Prostate gland (tissue), 2 donors: Measurements from ENCODE around the gene MEFV. TPM values are rescaled to one million over a fixed set of nuclear protein-coding genes. Genes with fewer than 3 reads are reported as not detected.

Source experiments
- DNase-seq: peaks from one replicate; pipeline ENCODE4 v3.0.0-alpha.2; 2019; ENCODE audit warnings: low spot score
- H3K27ac ChIP-seq, 2 donors: fragments of 200-600 bp; sonication (generic); 2 replicates each; pipeline ENCODE4 v1.5.1; 2017 to 2019
- H3K27me3 ChIP-seq: fragments of 200-600 bp; sonication (generic); replicated peaks from 2 replicates; pipeline ENCODE4 v1.5.1; 2019; ENCODE audit not compliant: insufficient read depth
- H3K36me3 ChIP-seq, 2 donors: fragments of 200-600 bp; sonication (generic); 1 replicate in 1 of 2; 2 replicates in 1 of 2; pipeline versions ENCODE4 v1.5.1 to v1.8.1; 2017 to 2019
- H3K4me1 ChIP-seq: fragments of 200-600 bp; sonication (generic); replicated peaks from 2 replicates; pipeline ENCODE4 v1.5.1; 2019
- H3K4me3 ChIP-seq, 2 donors: fragments of 200-600 bp; sonication (generic); 2 replicates each; pipeline ENCODE4 v1.5.1; 2017 to 2019
- H3K9me3 ChIP-seq: fragments of 200-600 bp; sonication (generic); 2 replicates; pipeline ENCODE4 v1.5.1; 2017
- POLR2A ChIP-seq: fragments of 450-650 bp; IDR thresholded peaks from one replicate; pipeline ENCODE4 v1.6.1; 2016; ENCODE audit warnings: antibody characterized with exemption, mild to moderate bottlenecking
- POLR2AphosphoS5 ChIP-seq: sonication (generic); formaldehyde crosslinking; IDR thresholded peaks from one replicate; pipeline ENCODE4 v1.6.1; 2017; ENCODE audit warnings: antibody characterized with exemption
- WGBS: methylation state at CpG from one replicate; pipeline ENCODE4 v1.1.5; 2018; 5-methylcytosine and 5-hydroxymethylcytosine counted together
- intact Hi-C: fragments of 100-400 bp; cut with DNase I; formaldehyde crosslinking; loops from one replicate; pipeline ENCODE4 v1.14.2; 2022
- total RNA-seq, 2 donors: library from RNA; depleted of rRNA; stranded (reverse); fragments of >200 nt; gene quantifications; one replicate each; pipeline ENCODE4 v1.1.0, GENCODE V29; 2016
- TF ChIP-seq, protein P1 (sequence below), 4 experiments: fragments of 200-600 bp in 2 of 4; fragments of 450-650 bp in 2 of 4; sonication (generic) in 2 of 4; IDR thresholded peaks; 1 replicate in 3 of 4; 2 replicates in 1 of 4; pipeline ENCODE4 v1.5.1; 2016 to 2019; ENCODE audit warnings: antibody characterized with exemption in 4 of 4, mild to moderate bottlenecking in 2 of 4, moderate library complexity in 2 of 4

Gene MEFV
- total RNA-seq, 2 donors from 2014 or later, result 0.77 to 5.9 TPM

- no peak for DNase-seq
- 77% methylated on average over 5 of the region's 5 CpGs for WGBS
- TF ChIP-seq, protein P1, sequence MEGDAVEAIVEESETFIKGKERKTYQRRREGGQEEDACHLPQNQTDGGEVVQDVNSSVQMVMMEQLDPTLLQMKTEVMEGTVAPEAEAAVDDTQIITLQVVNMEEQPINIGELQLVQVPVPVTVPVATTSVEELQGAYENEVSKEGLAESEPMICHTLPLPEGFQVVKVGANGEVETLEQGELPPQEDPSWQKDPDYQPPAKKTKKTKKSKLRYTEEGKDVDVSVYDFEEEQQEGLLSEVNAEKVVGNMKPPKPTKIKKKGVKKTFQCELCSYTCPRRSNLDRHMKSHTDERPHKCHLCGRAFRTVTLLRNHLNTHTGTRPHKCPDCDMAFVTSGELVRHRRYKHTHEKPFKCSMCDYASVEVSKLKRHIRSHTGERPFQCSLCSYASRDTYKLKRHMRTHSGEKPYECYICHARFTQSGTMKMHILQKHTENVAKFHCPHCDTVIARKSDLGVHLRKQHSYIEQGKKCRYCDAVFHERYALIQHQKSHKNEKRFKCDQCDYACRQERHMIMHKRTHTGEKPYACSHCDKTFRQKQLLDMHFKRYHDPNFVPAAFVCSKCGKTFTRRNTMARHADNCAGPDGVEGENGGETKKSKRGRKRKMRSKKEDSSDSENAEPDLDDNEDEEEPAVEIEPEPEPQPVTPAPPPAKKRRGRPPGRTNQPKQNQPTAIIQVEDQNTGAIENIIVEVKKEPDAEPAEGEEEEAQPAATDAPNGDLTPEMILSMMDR (IDR thresholded peaks at IDR 0.05), result no peak
- TF ChIP-seq POLR2A, result no peak
- no peak for TF ChIP-seq POLR2AphosphoS5
- Histone ChIP-seq H3K4me3 (no peak overlapping the region), H3K27ac (no peak overlapping the region), H3K36me3 (no peaks in the 10 kb centered on the region), H3K9me3 (no peaks in the 10 kb centered on the region), H3K27me3 (no peaks in the 10 kb centered on the region), H3K4me1 (no peaks in the 10 kb centered on the region)
- intact Hi-C loops, result no loop called here
These were observed 14.7 kb downstream of the MEFV start for GRCh38 chr16:3241761-3242160.

- TF ChIP-seq POLR2AphosphoS5, result no peak
- TF ChIP-seq POLR2A, result no peak
- TF ChIP-seq, protein P1 (IDR thresholded peaks at IDR 0.05), result no peak
- WGBS, result 82% methylated on average over 28 of the region's 29 CpGs
- Histone ChIP-seq H3K36me3 (peaks cover 5 to 7% of the 10 kb centered on the region in 2 donors), H3K4me3 (no peak overlapping the region), H3K27me3 (no peaks in the 10 kb centered on the region), H3K9me3 (no peaks in the 10 kb centered on the region), H3K27ac (no peak overlapping the region), H3K4me1 (peaks cover 3% of the 10 kb centered on the region)
- intact Hi-C loops, result loop anchor here (1.0 kb wide), 1 partner anchor 46 kb away; no protein-coding TSS in a partner anchor
- DNase-seq, result peak; percentile 6
These were observed 20.4 kb downstream of the MEFV start for GRCh38 chr16:3235856-3236669.

DNA sequence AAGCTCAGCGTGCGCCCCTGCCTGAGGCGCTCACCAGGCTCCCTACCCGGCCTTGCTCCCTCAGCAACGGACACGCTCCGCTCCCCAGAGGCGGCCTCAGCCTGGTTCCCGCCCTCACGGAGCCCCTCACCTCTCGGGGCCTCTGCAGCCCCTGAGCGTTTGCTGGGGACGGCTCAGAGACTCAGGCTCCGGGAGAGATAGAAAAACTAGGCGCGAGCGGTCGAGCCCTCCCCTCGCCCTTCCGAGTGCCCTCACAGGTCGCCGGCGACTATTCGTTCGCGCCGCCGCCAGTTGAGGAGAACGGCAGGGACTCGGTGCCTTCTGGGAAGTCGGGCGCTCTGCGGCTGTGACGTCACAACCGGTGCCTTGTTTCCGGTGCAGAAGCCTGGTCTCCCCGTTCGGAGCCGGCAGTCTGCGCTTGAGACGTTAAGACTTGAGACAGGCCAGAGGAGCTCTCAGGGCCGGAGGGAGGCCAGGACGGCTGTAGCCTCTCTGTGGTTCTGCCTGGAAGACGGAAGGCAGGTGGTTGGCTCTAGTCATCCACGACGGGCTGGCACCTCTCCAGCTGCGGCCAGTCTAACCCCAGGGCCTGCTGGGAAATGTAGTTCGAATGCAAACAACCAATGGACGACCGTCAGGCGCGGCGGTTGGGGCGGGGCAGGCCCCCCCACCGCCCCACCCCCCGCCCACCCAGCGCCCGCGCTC is 21.4 kb downstream of the MEFV start, which contains the start of gene ZNF200:
Gene ZNF200 (minus strand): TSS at position 302 of the 705 bp plus-strand sequence. CDS start 1,403 bp downstream, outside the sequence.
- WGBS, result under 1% methylated on average over 46 of the region's 59 CpGs
- H3K9me3 ChIP-seq, result no peaks in the 10 kb centered on the region

DNA sequence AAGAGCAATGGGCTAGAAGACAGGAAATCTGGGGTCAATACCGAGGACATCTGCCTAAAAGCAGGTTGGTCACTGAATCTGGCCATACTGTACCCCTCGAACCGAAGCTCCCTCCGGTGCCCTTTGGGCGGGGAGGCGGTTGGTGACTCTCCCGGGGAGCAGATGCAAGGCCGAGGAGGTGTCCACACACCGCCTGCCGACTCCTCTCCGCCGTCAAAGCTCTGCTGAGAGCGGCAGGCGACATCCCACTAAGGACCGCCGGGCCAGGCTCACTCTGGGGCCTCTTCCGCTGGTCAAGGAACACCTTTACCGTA is 21.9 kb downstream of the MEFV start:
- 1% methylated on average over 18 of the region's 18 CpGs for WGBS
- TF ChIP-seq POLR2A (no peak), POLR2AphosphoS5 (no peak)
- intact Hi-C loops, result no loop called here
- H3K4me3 ChIP-seq, result peak overlapping the region; percentile 59 to 92
- DNase-seq, result no peak
- H3K27me3 ChIP-seq, result no peaks in the 10 kb centered on the region
- peaks cover 9% of the 10 kb centered on the region in 2 donors for H3K36me3 ChIP-seq
- H3K27ac ChIP-seq, result peak overlapping the region; percentile 95 to 98
- H3K9me3 ChIP-seq, result no peaks in the 10 kb centered on the region
- H3K4me1 ChIP-seq, result peaks cover 3% of the 10 kb centered on the region

More for the DNA sequence above, 21.4 kb downstream of the MEFV start, which contains the start of gene ZNF200:
- intact Hi-C loops, result loop anchor here (1.0 kb wide), 1 partner anchor 47 kb away; no protein-coding TSS in a partner anchor
- H3K36me3 ChIP-seq, result peaks cover 9% of the 10 kb centered on the region in 2 donors
- H3K4me3 ChIP-seq, result peak within 1 kb of the TSS; percentile 59 to 92
- TF ChIP-seq POLR2AphosphoS5 (peak; percentile 97), POLR2A (no peak)
- TF ChIP-seq, protein P1 (IDR thresholded peaks at IDR 0.05), result peak in 1 of 4 experiments; percentile 17
- no peaks in the 10 kb centered on the region for H3K27me3 ChIP-seq
- peaks cover 3% of the 10 kb centered on the region for H3K4me1 ChIP-seq
- DNase-seq, result peak; percentile 96
- peak within 1 kb of the TSS; percentile 95 to 98 for H3K27ac ChIP-seq

- WGBS, result 98% methylated on average over 10 of the region's 10 CpGs
- no peak for DNase-seq
- Histone ChIP-seq H3K27ac (no peak overlapping the region), H3K4me1 (no peaks in the 10 kb centered on the region), H3K27me3 (no peaks in the 10 kb centered on the region), H3K9me3 (peaks cover 13% of the 10 kb centered on the region), H3K4me3 (no peak overlapping the region), H3K36me3 (peaks cover 0 to 3% of the 10 kb centered on the region in 2 donors)
- intact Hi-C loops, result no loop called here
- TF ChIP-seq POLR2A (no peak), POLR2AphosphoS5 (no peak)
- TF ChIP-seq, protein P1 (IDR thresholded peaks at IDR 0.05), result no peak
These were observed 32.4 kb downstream of the MEFV start for GRCh38 chr16:3223913-3224515.
